ENCODE data around the gene PMVK.

PMVK gene

GRCh38 chr1:154877370-154877974 is 59.0 kb downstream of the PMVK start:
- no peak for DNase-seq

- no peak for DNase-seq
Measured at GRCh38 chr1:154876842-154877369, 59.6 kb downstream of the PMVK start.
